Activated CD8-positive, alpha-beta T cell treated with anti-CD3 and anti-CD28 coated beads for 36 hours (primary cell): ENCODE results near the gene ARL13B. TPM values are rescaled to one million over a fixed set of nuclear protein-coding genes. Genes with fewer than 3 reads are reported as not detected.
A peak's percentile ranks its signal among the peaks of the same experiment; 100 is the strongest.

Experiments
- ATAC-seq: fragments of 200-7000 bp; cut with Tn5 transposase; one replicate; pipeline ENCODE4 v1.10.0; 2021; ENCODE audit warnings: mild to moderate bottlenecking, moderate library complexity
- CTCF ChIA-PET: fragments of 350-600 bp; sonication (Branson Sonifier 250); formaldehyde crosslinking; loops from one replicate; lab custom pipeline; 2021; ENCODE audit warnings: antibody characterized with exemption; lab: Charles Lee
- POLR2A ChIA-PET: fragments of 350-600 bp; sonication (Branson Sonifier 250); formaldehyde crosslinking; loops from one replicate; lab custom pipeline; 2021; ENCODE audit warnings: antibody characterized with exemption; lab: Charles Lee
- DNase-seq: peaks from one replicate; pipeline ENCODE4 v3.0.0-alpha.2; 2020
- H3K27ac Mint-ChIP-seq: one replicate; pipeline ENCODE4 v1.8.0; 2021; ENCODE audit warnings: mild to moderate bottlenecking, mixed read lengths
- H3K27me3 Mint-ChIP-seq: one replicate; pipeline ENCODE4 v1.8.0; 2021; ENCODE audit warnings: mixed read lengths
- H3K36me3 Mint-ChIP-seq: one replicate; pipeline ENCODE4 v1.8.0; 2021; ENCODE audit warnings: low read depth, mixed read lengths
- H3K4me1 Mint-ChIP-seq: one replicate; pipeline ENCODE4 v1.8.0; 2021; ENCODE audit warnings: low read depth, mixed read lengths
- H3K4me3 Mint-ChIP-seq: one replicate; pipeline ENCODE4 v1.8.0; 2021; ENCODE audit warnings: mild to moderate bottlenecking, moderate library complexity, mixed read lengths
- H3K9me3 Mint-ChIP-seq: one replicate; pipeline ENCODE4 v1.8.0; 2021; ENCODE audit warnings: mixed read lengths
- CTCF ChIP-seq: fragments of 200-600 bp; IDR thresholded peaks from one replicate; pipeline ENCODE4 v1.8.0; 2022; ENCODE audit warnings: antibody characterized with exemption, mild to moderate bottlenecking
- intact Hi-C: fragments of 100-400 bp; cut with micrococcal nuclease; formaldehyde crosslinking; loops from one replicate; pipeline ENCODE4 v1.10.0; 2022
- total RNA-seq, 2 experiments: library from RNA; stranded (reverse); gene quantifications; one replicate each; pipeline ENCODE4 v1.2.3, GENCODE V29; 2021

ARL13B gene
- total RNA-seq, 2 experiments from 2014 or later, result 8.0 to 10.0 TPM

- DNase-seq (no peak), ATAC-seq (no peak)
- H3K9me3 Mint-ChIP-seq, result peaks cover 2% of the 10 kb centered on the region
- no peak for TF ChIP-seq CTCF
- H3K27me3 Mint-ChIP-seq, result no peaks in the 10 kb centered on the region
- intact Hi-C loops, result no loop called here
- POLR2A ChIA-PET, result no interaction called here
- H3K4me1 Mint-ChIP-seq, result peaks cover 56% of the 10 kb centered on the region
- peak overlapping the region; percentile 99 for H3K27ac Mint-ChIP-seq
- peaks cover 36% of the 10 kb centered on the region for H3K36me3 Mint-ChIP-seq
- H3K4me3 Mint-ChIP-seq, result peak overlapping the region; percentile 96
- CTCF ChIA-PET, result interaction anchor here (3.9 to 11.1 kb wide), 2 partner anchors 28 to 63 kb away, joined by 14 to 99 read pairs; no protein-coding TSS in a partner anchor
Measured at GRCh38 chr3:94064243-94064860, 84.4 kb downstream of the ARL13B start.

DNA sequence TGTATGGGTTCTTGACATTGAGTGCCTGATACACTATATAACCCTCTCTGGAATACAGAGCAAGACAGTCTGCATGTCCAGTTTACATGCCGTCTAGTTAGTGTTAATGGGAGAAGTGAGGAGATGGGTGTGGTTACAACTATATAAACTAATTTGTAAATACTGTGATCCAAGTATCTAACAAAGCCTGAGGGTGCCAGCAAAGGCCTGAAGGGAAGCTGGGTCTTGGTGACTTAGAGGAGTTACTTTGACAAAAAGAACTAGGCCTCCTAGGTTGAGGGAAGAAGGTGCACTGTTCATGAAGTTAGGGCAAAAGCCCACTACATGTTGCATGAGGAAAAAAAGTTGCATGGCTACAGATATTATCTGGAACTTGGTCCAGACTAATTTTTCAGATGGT, 85.2 kb downstream of the ARL13B start:
- TF ChIP-seq CTCF, result no peak
- Mint-ChIP-seq H3K27ac (no peak overlapping the region), H3K36me3 (peaks cover 34% of the 10 kb centered on the region), H3K4me3 (peak overlapping the region; percentile 1), H3K9me3 (peaks cover 2% of the 10 kb centered on the region), H3K27me3 (no peaks in the 10 kb centered on the region), H3K4me1 (peaks cover 58% of the 10 kb centered on the region)
- ChIA-PET POLR2A (no interaction called here), CTCF (interaction anchor here (3.9 to 11.1 kb wide), 2 partner anchors 29 to 64 kb away, joined by 14 to 99 read pairs; no protein-coding TSS in a partner anchor)
- ATAC-seq, result no peak
- DNase-seq, result no peak
- intact Hi-C loops, result no loop called here

DNA sequence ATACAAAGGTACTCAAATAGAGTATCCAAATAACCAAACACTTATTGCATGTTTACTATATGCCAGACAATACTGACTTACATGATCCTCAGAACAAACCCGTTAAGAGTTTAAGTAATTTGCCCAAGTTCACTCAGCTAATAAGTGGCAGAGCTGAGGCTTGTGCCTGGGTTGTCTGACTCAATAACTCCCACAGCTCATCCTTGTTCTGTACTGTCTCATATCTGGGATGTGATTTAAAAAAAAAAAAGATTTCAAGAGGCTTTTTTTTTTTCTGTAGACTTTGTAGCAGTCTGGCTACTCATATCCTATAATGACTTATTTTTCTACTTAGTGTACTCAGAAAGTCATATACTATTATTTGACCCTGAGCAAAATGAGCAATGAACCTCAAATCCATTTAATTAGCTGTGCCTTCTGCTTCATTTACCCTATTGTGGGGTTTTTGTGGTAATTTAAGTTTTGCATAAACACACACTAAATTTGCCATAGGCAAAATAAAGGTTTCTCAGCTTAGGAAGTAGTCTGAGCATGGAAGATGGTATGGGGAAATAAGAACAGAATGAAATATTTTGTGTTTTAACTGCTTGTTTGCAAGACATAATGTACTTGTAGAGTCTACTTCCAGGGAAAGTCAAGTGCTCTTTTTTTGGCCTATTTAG, 86.0 kb downstream of the ARL13B start:
- Mint-ChIP-seq H3K4me3 (no peak overlapping the region), H3K36me3 (peaks cover 27% of the 10 kb centered on the region), H3K4me1 (peaks cover 60% of the 10 kb centered on the region), H3K9me3 (peaks cover 2% of the 10 kb centered on the region), H3K27ac (peak overlapping the region; percentile 4), H3K27me3 (no peaks in the 10 kb centered on the region)
- ChIA-PET CTCF (interaction anchor here (0.9 to 11.1 kb wide), 4 partner anchors 10 to 79 kb away, joined by 3 to 99 read pairs (median 8); no protein-coding TSS in a partner anchor), POLR2A (interaction anchor here (0.7 kb wide), 1 partner anchor 71 kb away, joined by 3 read pairs; no protein-coding TSS in a partner anchor)
- DNase-seq (no peak), ATAC-seq (no peak)
- intact Hi-C loops, result no loop called here
- TF ChIP-seq CTCF, result no peak

GRCh38 chr3:94066506-94067500, 86.8 kb downstream of the ARL13B start:
- ChIA-PET CTCF (interaction anchor here (0.9 to 11.1 kb wide), 5 partner anchors 11 to 79 kb away, joined by 3 to 99 read pairs (median 3); no protein-coding TSS in a partner anchor), POLR2A (interaction anchor here (0.7 kb wide), 1 partner anchor 72 kb away, joined by 3 read pairs; no protein-coding TSS in a partner anchor)
- Mint-ChIP-seq H3K36me3 (peaks cover 30% of the 10 kb centered on the region), H3K27me3 (no peaks in the 10 kb centered on the region), H3K4me1 (peaks cover 64% of the 10 kb centered on the region), H3K27ac (peak overlapping the region; percentile 13), H3K9me3 (peaks cover 2% of the 10 kb centered on the region), H3K4me3 (no peak overlapping the region)
- ATAC-seq, result no peak
- no peak for TF ChIP-seq CTCF
- no peak for DNase-seq
- intact Hi-C loops, result no loop called here
